ENCODE data around the gene RAB26. TPM values are rescaled to one million over a fixed set of nuclear protein-coding genes. Genes with fewer than 3 reads are reported as not detected.

The RAB26 gene
- polyA plus RNA-seq, 1 donor (not counting 4 experiments of a cell fraction or from before 2014, with no cell fraction given), result 0.58 TPM

- TF ChIP-seq CTCF (optimal IDR thresholded peaks at IDR 0.05 in 1 of 3, IDR thresholded peaks at IDR 0.05 in 1 of 3, conservative IDR thresholded peaks at IDR 0.05 in 1 of 3; ENCODE audit: extremely low read depth in 1 of 3, insufficient read depth in 2 of 3, low read length in 3 of 3), result no peak
- TF ChIP-seq EZH2 (IDR thresholded peaks at IDR 0.05; ENCODE audit: low read length), result no peak
- dilution Hi-C loops (cut with MboI; ENCODE audit: extremely low pct_ligation_motif_present, low sequenced_read_pairs), result no loop called here
- FAIRE-seq, result no peak
These were observed 30.7 kb downstream of the RAB26 start for GRCh38 chr16:2179107-2179501.

GRCh38 chr16:2179576-2179975, 31.2 kb downstream of the RAB26 start:
- Histone ChIP-seq H3K9me3 (ENCODE audit: control insufficient read depth, low read depth, low read length) (no peaks in the 10 kb centered on the region), H3K4me3 (ENCODE audit: control insufficient read depth in 2 of 3, extremely low read depth in 1 of 3, insufficient read depth in 2 of 3, low read depth in 1 of 3, low read length in 3 of 3) (no peak overlapping the region), H3K4me1 (ENCODE audit: control insufficient read depth, extremely low read depth, insufficient read depth, low read length) (peaks cover 4% of the 10 kb centered on the region), H4K20me1 (ENCODE audit: control insufficient read depth, extremely low read depth, insufficient read depth, low read length) (no peaks in the 10 kb centered on the region), H3K79me2 (ENCODE audit: control insufficient read depth, insufficient read depth, low read length) (no peaks in the 10 kb centered on the region), H3K27me3 (ENCODE audit: control insufficient read depth, extremely low read depth, insufficient read depth, low read length) (peaks cover 2% of the 10 kb centered on the region), H3K9ac (ENCODE audit: control insufficient read depth, extremely low read depth, insufficient read depth, low read length) (no peak overlapping the region), H3K9me1 (ENCODE audit: control insufficient read depth, extremely low read depth, insufficient read depth, low read length) (no peaks in the 10 kb centered on the region), H2AFZ (ENCODE audit: control insufficient read depth, low read length) (no peak overlapping the region), H3K36me3 (ENCODE audit: control insufficient read depth in 2 of 2, extremely low read depth in 1 of 2, insufficient read depth in 2 of 2, low read length in 2 of 2) (peaks cover 18 to 21% of the 10 kb centered on the region in 2 experiments), H3K27ac (ENCODE audit: control insufficient read depth, insufficient read depth, low read length) (no peak overlapping the region), H3K4me2 (ENCODE audit: control insufficient read depth, extremely low read depth, insufficient read depth, low read depth, low read length) (peak overlapping the region; percentile 6)
- no peak for TF ChIP-seq EZH2 (IDR thresholded peaks at IDR 0.05; ENCODE audit: low read length)
- TF ChIP-seq CTCF (optimal IDR thresholded peaks at IDR 0.05 in 1 of 3, IDR thresholded peaks at IDR 0.05 in 1 of 3, conservative IDR thresholded peaks at IDR 0.05 in 1 of 3; ENCODE audit: extremely low read depth in 1 of 3, insufficient read depth in 2 of 3, low read length in 3 of 3), result no peak
- dilution Hi-C loops (cut with MboI; ENCODE audit: extremely low pct_ligation_motif_present, low sequenced_read_pairs), result no loop called here
- DNase-seq (ENCODE audit: low read depth, low spot score) (no peak), FAIRE-seq (no peak)

More at GRCh38 chr16:2179107-2179501, 30.7 kb downstream of the RAB26 start:
- H3K4me2 ChIP-seq (ENCODE audit: control insufficient read depth, extremely low read depth, insufficient read depth, low read depth, low read length), result peak overlapping the region; percentile 6
- H3K27ac ChIP-seq (ENCODE audit: control insufficient read depth, insufficient read depth, low read length), result no peak overlapping the region
- H3K36me3 ChIP-seq (ENCODE audit: control insufficient read depth in 2 of 2, extremely low read depth in 1 of 2, insufficient read depth in 2 of 2, low read length in 2 of 2), result peaks cover 19 to 25% of the 10 kb centered on the region in 2 experiments
- no peak overlapping the region for H3K9ac ChIP-seq (ENCODE audit: control insufficient read depth, extremely low read depth, insufficient read depth, low read length)
- DNase-seq (ENCODE audit: low read depth, low spot score), result no peak
- no peaks in the 10 kb centered on the region for H3K9me1 ChIP-seq (ENCODE audit: control insufficient read depth, extremely low read depth, insufficient read depth, low read length)
- H3K4me1 ChIP-seq (ENCODE audit: control insufficient read depth, extremely low read depth, insufficient read depth, low read length), result peaks cover 4% of the 10 kb centered on the region
- H3K79me2 ChIP-seq (ENCODE audit: control insufficient read depth, insufficient read depth, low read length), result no peaks in the 10 kb centered on the region
- no peaks in the 10 kb centered on the region for H3K9me3 ChIP-seq (ENCODE audit: control insufficient read depth, low read depth, low read length)
- H3K27me3 ChIP-seq (ENCODE audit: control insufficient read depth, extremely low read depth, insufficient read depth, low read length), result peaks cover 2% of the 10 kb centered on the region
- no peak overlapping the region for H2AFZ ChIP-seq (ENCODE audit: control insufficient read depth, low read length)
- H3K4me3 ChIP-seq (ENCODE audit: control insufficient read depth in 2 of 3, extremely low read depth in 1 of 3, insufficient read depth in 2 of 3, low read depth in 1 of 3, low read length in 3 of 3), result peak overlapping the region in 1 of 3 experiments; percentile 8
- no peaks in the 10 kb centered on the region for H4K20me1 ChIP-seq (ENCODE audit: control insufficient read depth, extremely low read depth, insufficient read depth, low read length)
